Gastroesophageal sphincter (tissue), 3 donors: ENCODE results near the gene FBXW5.

ENCODE experiments used
- EP300 ChIP-seq: sonication (generic); formaldehyde crosslinking; IDR thresholded peaks from one replicate; pipeline ENCODE4 v1.6.1; 2017; ENCODE audit warnings: antibody characterized with exemption, mild to moderate bottlenecking
- POLR2A ChIP-seq, 2 donors: fragments of 450-650 bp; IDR thresholded peaks; one replicate each; pipeline ENCODE4 v1.6.1; 2017; ENCODE audit warnings: antibody characterized with exemption in 2 of 2, mild to moderate bottlenecking in 2 of 2, moderate library complexity in 1 of 2
- POLR2AphosphoS5 ChIP-seq: sonication (generic); formaldehyde crosslinking; IDR thresholded peaks from one replicate; pipeline ENCODE4 v1.6.1; 2017; ENCODE audit warnings: antibody characterized with exemption
- TF ChIP-seq, protein P1 (sequence below), 4 experiments: fragments of 200-600 bp in 2 of 4; fragments of 450-650 bp in 2 of 4; sonication (generic) in 1 of 4; IDR thresholded peaks; one replicate each; pipeline ENCODE4 v1.5.1; 2017 to 2019; ENCODE audit warnings: antibody characterized with exemption in 4 of 4, mild to moderate bottlenecking in 2 of 4, moderate library complexity in 2 of 4

GRCh38 chr9:136952876-136953770, 8.6 kb upstream of the FBXW5 start:
- TF ChIP-seq, protein P1, sequence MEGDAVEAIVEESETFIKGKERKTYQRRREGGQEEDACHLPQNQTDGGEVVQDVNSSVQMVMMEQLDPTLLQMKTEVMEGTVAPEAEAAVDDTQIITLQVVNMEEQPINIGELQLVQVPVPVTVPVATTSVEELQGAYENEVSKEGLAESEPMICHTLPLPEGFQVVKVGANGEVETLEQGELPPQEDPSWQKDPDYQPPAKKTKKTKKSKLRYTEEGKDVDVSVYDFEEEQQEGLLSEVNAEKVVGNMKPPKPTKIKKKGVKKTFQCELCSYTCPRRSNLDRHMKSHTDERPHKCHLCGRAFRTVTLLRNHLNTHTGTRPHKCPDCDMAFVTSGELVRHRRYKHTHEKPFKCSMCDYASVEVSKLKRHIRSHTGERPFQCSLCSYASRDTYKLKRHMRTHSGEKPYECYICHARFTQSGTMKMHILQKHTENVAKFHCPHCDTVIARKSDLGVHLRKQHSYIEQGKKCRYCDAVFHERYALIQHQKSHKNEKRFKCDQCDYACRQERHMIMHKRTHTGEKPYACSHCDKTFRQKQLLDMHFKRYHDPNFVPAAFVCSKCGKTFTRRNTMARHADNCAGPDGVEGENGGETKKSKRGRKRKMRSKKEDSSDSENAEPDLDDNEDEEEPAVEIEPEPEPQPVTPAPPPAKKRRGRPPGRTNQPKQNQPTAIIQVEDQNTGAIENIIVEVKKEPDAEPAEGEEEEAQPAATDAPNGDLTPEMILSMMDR (IDR thresholded peaks at IDR 0.05): no peak
- TF ChIP-seq POLR2AphosphoS5 (no peak), POLR2A (IDR thresholded peaks at IDR 0.05) (no peak), EP300 (no peak)
